Stimulated activated CD4-positive, alpha-beta T cell treated with anti-CD3 and anti-CD28 coated beads, Interleukin-4, amount 100 ng/mL, for 48 hours (primary cell): ENCODE measurements around the gene HOXA9.

Source experiments
- DNase-seq, 2 donors: peaks; one replicate each; pipeline ENCODE4 v3.0.0-alpha.2; 2020; ENCODE audit warnings: low read depth in 2 of 2

HOXA9 gene

DNA sequence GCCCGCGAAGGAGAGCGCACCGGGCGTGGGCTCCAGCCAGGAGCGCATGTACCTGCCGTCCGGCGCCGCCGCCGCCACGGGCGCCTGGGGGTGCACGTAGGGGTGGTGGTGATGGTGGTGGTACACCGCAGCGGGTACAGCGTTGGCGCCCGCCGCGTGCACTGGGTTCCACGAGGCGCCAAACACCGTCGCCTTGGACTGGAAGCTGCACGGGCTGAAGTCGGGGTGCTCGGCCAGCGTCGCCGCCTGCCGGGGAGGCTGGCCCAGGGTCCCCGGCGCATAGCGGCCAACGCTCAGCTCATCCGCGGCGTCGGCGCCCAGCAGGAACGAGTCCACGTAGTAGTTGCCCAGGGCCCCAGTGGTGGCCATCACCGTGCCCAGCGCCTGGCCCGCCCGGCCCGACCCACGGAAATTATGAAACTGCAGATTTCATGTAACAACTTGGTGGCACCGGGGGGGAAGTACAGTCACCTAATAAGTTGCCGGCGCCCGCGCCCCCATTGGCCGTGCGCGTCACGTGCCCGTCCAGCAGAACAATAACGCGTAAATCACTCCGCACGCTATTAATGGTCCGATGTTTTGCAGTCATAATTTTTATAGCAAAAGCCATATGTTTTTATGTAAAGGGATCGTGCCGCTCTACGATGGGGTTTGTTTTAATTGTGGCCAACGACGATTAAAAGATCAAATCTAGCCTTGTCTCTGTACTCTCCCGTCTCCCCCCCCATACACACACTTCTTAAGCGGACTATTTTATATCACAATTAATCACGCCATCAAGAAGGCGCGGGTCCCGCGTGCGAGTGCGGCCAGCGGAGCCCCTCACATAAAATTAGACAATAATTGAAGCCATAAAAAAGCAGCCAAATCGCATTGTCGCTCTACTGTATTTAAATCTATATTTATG, at the start of gene HOXA9:
Gene HOXA9 (minus strand): TSS at position 449 of the 907 bp plus-strand sequence. CDS start 80 bp downstream, at position 369.
- no peak for DNase-seq

DNA sequence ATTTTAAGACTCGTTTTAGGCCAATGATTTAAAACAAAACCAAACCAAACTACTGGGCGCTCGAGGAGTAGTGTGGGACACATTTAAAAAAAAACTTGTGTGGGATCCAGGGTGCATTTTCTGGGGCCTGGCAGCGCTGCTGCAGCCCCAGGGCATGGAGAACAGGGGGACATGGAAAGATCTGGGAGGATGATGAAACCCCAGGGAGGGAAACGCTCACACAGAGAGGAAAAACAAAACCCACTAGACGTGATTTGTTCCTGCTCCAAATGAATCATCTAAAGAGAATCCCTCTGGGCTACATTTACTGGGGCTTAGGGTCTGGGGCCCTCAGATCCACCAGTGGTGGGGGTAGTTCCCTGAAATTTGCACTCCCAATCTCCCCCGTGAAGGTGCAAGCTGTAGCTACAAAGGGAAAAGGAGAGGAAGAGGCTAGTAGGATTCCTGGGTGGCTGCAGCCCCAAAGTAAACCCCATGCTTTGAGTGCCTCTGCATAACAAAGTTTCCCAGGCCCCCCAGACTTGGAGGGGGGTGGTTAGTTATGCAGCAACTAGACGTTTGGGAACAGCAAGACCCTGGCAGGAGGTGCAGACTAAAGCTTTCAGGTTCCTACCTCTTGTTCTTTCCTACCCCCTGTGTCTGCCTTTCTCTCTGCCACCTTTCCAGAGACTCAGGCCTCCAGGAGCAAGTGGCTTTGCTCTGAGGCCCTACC, 49.1 kb upstream of the HOXA9 start:
- no peak for DNase-seq

DNA sequence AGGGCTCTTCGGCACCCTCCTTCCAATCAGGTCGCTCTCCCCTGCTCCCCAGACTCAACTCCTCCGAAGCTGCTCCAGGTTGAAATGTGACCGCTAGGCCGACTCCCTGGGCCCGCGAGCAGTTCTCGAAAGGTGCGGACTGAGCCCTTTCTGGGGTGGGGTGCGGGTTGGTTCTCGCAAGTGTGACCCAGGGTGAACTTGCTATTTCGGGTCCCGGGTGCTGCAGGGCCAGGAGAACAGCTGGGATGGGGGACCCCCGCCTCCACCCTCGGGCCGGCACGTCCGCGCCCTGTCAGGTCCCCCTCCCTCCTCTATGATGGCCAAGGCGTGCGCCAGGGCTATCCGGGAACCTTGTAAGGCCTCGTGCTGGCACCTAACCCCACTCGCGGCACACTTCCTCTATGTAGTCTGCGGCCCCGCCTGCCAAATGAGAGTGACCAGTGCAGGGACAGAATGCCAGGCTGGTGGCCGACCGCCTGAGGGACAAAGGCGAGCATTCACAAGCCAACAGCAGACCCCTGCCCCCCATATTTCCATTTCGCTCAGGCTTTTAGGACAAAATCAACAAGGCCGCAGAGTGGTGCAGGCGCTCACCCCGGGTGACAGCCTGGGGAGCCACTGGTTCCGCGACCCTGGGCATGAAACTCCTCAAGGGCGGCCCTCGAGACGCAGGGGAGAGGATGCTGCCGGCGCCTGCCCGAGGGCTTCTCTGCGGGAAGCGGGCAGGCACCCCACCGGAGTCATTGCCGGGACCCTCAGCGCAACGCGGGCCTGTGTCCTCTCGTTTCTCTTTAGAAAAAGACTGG, 48.3 kb upstream of the HOXA9 start:
- DNase-seq, result no peak

DNA sequence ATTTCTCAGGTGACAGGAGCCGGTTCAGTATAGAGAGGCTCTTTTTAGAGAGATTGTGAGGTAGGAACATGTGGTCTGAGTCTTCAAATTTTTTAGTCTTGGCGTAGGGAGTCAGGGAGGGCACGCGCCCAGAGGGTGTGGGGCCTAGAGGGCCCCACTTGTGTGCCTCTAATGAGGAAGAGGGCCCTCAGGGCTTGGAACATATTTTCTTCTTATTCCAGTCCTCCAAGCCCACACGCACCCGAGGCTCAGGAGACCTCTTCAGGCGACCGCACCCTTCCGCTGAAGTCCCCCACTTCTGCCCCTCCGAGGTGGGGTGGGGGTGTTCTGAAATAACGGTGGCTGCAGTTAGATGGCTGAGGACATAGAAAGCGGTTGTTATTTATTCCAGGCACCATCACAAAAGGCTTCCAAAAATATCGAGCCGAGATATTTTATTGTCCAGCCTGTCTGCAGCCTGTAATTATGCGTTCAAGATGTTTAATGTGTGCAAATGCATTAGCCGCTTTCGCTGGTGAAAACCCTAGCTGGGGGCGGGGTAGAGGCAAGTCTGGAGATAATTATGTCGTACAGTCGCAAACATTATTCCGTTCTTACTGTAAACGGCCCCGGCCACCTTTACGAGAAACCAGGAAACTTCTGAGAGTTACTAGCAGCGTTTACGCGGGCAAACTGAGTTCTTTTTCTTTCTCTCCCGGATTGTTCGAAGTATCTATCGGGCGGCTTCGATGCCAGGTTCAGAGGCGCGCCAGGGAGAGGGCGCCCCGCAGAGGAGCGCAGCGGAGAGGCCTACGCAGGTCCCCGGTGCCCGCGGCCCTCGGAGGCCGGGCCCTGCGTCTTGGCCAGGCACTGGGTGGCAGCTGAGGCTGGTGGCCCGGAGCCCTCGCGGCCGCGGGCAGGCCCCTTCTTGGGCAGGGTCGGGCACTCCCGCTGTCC, 47.4 kb upstream of the HOXA9 start:
- no peak for DNase-seq

DNA sequence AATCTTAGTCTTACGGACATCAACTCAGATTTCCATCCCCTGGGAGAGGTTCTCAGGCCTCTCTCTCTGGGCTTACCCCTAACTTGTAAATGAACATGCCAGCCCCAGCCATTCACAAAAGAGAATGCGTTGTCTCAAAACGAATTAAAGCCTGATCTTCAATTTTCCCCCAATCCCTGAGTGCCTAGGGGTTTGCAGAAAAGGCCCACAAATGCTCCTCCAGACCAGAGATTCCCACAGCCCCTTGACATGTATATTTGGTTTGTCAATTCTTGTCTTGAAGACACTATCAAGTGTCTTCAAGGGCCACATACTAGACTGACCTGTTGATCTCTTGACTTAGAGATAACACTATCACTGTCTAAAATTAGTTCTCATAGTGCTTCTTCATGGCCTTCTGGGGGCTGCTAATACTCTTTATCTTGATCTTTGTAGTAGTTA, 46.4 kb upstream of the HOXA9 start:
- DNase-seq, result no peak

DNA sequence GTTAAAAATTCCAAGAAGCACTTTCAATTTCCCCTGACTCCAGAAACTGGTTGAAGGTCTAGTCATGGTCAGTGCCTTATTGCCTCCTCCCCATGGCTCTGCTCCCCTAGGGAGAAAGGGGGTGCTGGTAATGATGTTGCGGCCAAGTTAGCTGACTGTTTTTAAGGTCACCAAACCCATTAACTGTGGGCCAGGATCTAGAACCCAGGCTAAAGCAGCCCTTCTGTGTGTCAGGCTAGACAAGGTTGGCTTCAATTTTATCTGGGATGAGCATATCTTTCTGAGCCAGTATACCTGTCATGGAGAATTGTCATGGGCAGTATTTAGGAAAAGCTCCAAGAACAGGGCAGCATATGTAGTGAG, 45.7 kb upstream of the HOXA9 start:
- no peak for DNase-seq

DNA sequence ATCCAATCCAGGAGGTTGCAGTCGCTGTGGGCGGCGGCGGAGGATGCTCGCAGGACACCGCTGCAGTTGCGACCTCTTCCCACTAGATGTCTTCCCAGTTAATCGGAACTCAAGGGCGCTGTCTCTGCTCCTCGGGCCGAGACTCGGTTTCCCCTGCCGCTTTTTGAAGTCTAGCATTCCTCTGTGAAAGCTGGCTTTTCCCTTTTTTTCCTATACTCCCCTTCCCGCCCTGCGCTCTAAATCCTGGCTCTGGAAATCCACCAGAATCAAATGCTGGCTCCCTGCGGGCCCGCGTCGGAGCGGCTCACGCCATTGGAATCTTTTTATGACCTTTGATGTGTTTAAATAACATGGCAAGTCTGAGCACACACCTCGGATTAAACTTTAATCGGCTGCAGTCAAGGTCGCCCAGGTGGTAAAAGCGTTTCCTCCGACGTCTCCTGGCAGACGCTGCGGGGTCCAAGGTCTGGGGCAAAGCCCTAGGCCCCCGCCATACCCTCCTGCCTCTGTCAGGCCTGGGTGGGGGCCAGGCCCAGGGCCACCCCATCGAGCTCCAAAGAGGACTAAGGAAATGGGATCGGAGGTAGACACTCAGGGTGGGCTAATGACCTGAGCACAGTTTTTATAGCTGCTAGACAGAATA, 45.2 kb upstream of the HOXA9 start:
- DNase-seq, result no peak

DNA sequence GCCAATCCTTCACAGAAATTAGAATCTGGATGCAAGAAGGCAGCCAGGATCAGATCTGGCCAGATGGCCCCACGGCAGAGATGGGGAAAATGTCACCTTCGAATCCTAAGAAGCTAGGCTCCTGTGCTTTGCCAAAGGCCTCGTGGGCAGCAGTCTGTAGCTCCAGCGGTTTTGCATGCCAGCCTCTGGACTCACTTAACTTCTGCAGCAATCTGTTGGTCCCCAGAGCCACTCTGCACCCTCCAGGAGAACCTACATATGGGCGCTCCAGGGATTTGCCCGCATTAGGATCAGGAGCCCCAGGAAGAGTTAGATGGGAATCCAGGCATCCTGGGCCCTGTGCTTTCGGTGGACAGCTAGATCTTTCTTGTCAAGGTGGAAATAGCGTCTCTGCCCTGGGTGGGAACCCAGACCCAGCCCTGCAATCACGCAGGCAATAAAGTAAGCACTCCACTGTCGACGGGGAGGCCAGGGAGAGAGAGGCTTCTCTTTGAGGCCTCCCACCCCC, 44.6 kb upstream of the HOXA9 start:
- no peak for DNase-seq

DNA sequence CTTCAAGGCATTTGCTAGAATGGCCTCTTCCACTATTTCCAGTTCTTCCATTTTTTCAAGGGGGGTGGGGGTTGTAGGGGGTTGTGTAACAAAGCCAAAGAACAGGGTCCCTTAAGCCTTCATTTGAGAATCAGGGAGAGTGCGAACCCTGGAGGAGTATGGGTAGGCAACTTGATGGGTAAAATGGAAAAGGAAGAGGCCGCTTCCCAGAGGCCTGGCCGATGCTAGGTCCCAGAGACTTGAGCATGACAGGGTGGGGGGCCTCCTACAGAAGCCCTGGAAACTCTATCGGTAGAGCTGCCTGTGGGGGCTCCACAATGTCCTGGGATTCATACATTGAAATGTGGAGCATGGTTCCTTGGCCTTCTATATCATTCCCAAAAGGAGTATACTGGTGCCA, 43.7 kb upstream of the HOXA9 start:
- no peak for DNase-seq

DNA sequence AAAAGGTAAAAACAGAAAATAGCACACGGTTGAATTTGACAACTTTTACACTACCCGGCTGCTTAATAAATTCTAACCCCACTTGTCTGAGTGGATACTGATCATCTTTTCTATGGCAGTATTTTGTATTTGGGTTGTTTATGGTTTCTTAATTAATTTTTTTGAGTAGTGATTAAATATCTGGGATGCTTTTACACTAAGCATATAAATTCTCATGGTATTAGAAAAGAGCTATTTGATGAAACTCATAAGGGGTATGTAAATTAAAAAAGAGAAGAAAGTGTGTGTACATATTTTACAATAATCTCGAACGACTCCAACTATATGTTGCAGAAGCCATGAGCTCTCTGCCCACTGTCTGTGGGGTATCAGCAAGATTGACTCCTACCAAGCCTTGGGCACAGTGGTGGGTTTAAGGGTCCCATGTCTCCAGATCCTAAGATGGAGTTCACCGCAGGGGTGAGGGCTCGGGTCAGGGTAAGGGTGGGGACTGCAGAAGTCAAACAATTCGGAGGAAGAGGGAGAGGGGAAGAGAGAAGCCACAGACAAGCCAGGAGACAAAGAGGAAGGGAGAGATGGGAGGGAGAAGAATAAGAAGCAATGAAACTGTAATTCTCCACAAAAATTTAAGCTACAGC, 42.1 kb upstream of the HOXA9 start:
- DNase-seq, result no peak

DNA sequence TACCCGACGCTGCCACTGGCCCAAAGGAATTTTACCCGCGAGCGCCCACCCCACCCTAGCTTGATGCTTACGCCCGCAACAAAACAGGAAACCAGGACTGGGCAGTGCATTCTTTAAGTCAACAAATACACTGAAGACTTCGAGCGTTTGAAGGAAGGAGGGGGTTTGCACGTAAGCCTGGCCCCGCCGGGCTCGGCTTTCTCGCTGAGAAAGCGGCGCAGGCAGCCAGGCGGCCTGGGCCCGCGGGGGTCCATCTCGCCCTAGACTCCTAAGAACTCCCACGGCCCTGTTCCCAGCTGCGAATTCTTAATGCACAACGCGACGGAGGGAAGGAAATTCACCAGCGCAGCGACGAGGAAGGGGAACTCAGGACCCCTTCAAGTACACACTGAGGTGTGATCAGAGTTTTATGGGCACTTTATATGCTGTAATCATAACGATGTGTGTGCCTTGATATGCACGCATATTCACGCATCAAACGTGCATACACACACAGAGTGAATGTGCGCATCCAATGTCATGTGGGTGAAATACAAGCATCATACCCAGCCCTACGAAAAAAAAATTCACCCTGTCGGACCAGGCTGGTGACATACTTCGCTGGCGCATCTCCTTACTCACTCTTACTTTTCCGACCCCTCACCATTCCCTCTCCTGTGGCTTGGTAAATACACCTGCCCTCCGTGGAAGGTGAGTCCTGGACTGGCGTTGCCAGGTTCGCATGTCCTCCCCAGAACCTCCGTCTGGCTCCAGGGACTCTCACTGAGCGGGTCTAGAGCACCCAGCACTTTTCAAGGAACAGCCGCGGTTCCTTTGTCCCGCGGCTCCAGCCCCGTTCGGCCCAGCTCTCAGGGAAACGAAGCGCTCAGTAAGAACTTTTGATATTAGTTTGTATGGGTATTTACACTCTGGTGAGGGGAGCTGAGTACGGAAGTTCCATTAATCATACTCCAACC, 40.3 kb upstream of the HOXA9 start:
- no peak for DNase-seq

DNA sequence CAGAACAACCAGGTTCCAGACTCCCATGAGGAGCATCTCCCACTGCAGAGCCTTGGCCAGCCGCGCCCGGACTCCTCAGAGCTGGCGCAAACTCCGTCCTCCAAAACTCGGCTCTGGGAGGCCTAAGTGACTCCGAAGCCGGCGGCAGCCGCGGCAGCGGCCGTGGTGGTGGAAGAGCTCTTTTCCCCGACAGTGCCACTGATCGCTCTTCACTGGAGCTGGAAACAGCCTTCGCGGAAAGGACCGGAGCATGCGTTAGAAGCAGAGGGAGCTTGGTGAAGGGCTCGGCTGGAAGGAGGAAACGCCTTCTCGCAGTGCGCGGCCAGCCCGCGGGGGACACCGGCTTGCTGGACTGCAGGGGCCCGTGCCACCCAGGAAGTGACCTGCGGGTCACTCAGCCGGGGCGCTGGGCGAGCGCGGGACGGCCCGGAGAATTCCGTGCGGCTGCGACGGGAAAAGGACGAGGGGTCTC, 39.5 kb upstream of the HOXA9 start:
- no peak for DNase-seq

DNA sequence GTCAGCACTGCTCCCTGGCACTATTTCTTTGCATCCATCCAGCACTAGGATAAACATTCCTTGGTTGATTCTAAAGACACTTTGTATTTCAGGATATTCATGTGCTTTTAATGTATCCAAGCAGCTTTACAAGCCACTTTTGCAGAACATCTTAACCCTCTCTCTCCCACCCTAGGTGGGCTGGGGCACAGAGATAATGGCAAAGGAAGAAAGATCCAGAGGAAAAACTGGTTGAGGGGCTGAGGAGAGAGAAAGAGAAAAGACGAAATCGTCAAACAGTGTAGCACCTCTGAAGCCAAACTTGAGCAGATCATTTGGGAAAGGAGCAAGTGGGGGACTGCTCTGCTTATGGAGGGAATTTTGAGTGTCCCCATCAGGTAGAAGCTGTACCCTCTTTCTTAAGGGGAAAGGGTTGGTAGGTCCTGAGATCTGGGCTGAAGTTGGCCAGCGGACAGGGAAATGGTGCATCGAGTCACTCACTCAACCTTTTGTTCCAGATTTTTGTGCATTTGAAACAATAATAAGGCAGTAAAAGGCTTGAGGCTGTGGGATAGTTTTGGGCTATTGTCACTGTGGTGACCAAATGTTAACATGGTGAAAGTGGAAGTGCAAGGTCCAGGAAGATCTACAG, 38.7 kb upstream of the HOXA9 start:
- DNase-seq, result no peak

DNA sequence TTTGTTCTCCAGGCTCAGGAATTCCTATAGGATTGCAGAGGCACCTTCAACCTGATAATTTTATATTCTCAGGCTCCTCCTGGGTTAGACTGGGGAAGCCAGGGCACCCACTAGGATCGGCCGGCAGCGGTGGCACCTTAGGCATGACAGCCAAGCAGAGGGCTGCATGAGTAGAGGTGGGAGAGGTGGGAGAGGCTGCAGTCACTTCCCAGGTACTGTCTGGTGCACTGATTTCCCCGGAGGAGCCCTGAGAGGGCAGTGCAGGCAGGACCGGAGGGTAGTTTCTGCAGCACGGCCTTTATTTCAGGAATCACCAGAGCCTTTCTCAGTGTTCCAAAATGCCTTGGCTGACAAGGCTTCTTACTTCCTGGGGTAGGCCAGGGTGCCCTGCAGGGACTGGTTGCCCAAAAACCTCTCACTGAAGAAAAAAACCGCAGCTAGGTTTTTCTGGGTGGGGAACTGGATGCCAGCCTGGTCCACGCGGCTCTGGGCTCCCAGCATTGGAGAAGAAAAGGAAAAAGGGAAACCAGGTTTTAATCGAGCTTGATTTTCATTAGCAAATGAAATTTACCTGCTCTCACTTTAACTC, 38.1 kb upstream of the HOXA9 start:
- no peak for DNase-seq

DNA sequence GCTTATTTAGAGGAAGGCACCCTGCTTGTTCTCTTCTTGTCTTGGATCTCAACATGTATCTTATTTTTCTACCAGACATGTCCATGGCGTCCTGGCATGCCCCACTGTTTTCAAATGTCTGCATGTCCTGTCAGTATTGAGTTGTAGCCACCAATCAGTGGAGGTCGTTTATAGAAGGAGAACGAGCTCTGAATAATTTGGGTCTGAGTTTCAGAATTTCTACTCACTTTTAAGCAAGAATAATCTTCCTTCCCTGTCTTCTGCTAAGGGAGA, 37.5 kb upstream of the HOXA9 start:
- DNase-seq, result no peak

DNA sequence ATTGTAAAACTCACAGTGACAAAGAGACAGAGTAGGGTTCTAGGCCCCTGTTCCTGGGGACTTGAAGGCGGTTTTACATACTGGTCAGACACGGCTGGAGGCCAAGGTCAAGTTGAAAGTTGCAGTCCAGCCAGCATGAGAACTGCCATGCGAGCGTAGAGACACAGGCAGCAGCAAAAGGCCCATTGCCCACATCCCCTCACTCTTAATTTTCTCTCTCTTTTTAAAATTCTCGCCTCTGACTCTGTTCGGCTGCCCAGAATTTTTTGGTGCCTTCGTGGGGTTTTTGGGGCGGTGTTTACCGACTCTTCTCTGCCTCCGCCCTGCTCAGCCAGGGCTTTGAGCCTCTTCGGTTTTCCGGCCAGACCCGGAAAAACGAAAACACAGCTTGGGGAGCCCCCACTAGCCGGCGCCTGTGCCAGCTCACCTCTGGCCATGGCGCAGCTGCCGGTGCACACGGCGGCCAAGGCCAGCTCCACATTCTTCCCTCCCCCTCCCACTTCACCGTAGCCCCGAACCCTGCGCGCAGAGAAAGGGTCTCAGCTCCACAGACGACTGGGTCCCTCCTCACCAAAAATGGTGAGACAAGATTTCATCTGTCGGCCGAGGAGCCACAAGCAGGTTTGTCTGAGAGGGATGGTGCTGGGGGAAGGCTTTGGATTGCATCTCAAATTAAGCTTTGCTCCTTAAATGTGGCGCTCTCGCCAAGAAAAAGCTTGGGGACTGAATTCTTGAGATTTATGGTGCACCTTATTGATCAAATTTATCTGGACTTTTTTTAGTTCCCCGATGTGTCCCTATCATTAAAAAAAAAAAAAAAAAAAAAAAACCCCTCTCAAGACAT, 36.9 kb upstream of the HOXA9 start:
- no peak for DNase-seq

DNA sequence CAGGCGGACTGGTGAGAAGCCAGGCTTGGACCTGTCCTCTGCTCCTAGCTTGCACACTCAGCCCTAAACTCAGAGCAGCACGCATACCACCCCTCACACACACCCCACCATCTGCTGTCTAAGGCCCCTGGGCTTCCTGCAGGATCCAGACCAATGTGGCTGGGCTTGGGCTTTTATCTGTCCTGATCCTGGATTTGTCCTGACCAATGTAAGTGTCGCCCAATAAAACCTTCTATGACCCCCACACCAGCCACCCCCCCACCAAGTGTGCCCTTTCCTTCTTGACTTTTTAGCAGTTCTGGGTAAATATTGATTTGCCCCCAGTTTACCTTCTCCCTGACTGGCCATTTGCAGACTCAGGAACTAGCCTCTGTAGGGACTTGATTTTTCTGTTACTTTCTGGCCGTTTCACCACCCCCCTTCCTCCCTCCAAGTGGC, 36.3 kb upstream of the HOXA9 start:
- no peak for DNase-seq
